HepG2 (cell line): ENCODE results near the gene CHEK1. TPM values are rescaled to one million over a fixed set of nuclear protein-coding genes. Genes with fewer than 3 reads are reported as not detected.

ENCODE experiments used
- ARID3A ChIP-seq: IDR thresholded peaks from 2 replicates; pipeline ENCODE4 v1.6.1; 2012; ENCODE audit warnings: low read depth, low read length, improper control_type of control experiment
- ARID4A ChIP-seq: sonication (generic); formaldehyde crosslinking; IDR thresholded peaks from 2 replicates; pipeline ENCODE4 v1.5.0; 2020; ENCODE audit warnings: mild to moderate bottlenecking, missing genetic modification reagents, borderline replicate concordance
- BHLHE40 ChIP-seq: IDR thresholded peaks from 2 replicates; pipeline ENCODE4 v1.6.1; 2011; ENCODE audit warnings: low read length, improper control_type of control experiment
- FOXO1 ChIP-seq: sonication (generic); formaldehyde crosslinking; IDR thresholded peaks from 2 replicates; pipeline ENCODE4 v1.4.0; 2020; ENCODE audit warnings: missing genetic modification reagents
- HIVEP1 ChIP-seq: sonication (generic); formaldehyde crosslinking; IDR thresholded peaks from 2 replicates; pipeline ENCODE4 v1.4.0; 2020; ENCODE audit warnings: mild to moderate bottlenecking, missing genetic modification reagents
- KLF12 ChIP-seq: sonication (generic); formaldehyde crosslinking; IDR thresholded peaks from 2 replicates; pipeline ENCODE4 v1.4.0; 2020; ENCODE audit warnings: missing genetic modification reagents, borderline replicate concordance
- PHF20 ChIP-seq: sonication (generic); formaldehyde crosslinking; IDR thresholded peaks from 2 replicates; pipeline ENCODE4 v1.5.0; 2020; ENCODE audit warnings: mild to moderate bottlenecking, missing genetic modification reagents
- SMYD3 ChIP-seq: sonication (generic); formaldehyde crosslinking; IDR thresholded peaks from 2 replicates; pipeline ENCODE4 v1.8.1; 2023; ENCODE audit warnings: mild to moderate bottlenecking, missing genetic modification reagents
- THAP9 ChIP-seq: sonication (generic); formaldehyde crosslinking; IDR thresholded peaks from 2 replicates; pipeline ENCODE4; 2020; ENCODE audit warnings: missing genetic modification reagents, mild to moderate bottlenecking, borderline replicate concordance
- ZNF160 ChIP-seq: sonication (generic); formaldehyde crosslinking; IDR thresholded peaks from 2 replicates; pipeline ENCODE4 v1.8.0; 2022; ENCODE audit warnings: mild to moderate bottlenecking, inconsistent platforms, missing genetic modification reagents
- ZNF577 ChIP-seq: sonication (generic); formaldehyde crosslinking; IDR thresholded peaks from 2 replicates; pipeline ENCODE4 v1.4.0; 2020; ENCODE audit warnings: mild to moderate bottlenecking, low read depth, missing genetic modification reagents, borderline replicate concordance
- ZNF710 ChIP-seq: sonication (generic); formaldehyde crosslinking; IDR thresholded peaks from 2 replicates; pipeline ENCODE4 v1.5.0; 2020; ENCODE audit warnings: mild to moderate bottlenecking, missing genetic modification reagents, borderline replicate concordance
- ZNF761 ChIP-seq: sonication (generic); formaldehyde crosslinking; conservative IDR thresholded peaks from 2 replicates; pipeline ENCODE4 v1.4.0; 2020; ENCODE audit warnings: mild to moderate bottlenecking, missing genetic modification reagents
- ZNF768 ChIP-seq: sonication (generic); formaldehyde crosslinking; IDR thresholded peaks from 2 replicates; pipeline ENCODE4 v1.4.0; 2020; ENCODE audit warnings: missing genetic modification reagents
- ZNF83 ChIP-seq: sonication (generic); formaldehyde crosslinking; IDR thresholded peaks from 2 replicates; pipeline ENCODE4 v1.4.0; 2020; ENCODE audit warnings: missing genetic modification reagents, mild to moderate bottlenecking, borderline replicate concordance
- polyA plus RNA-seq, 8 experiments: library from polyadenylated mRNA; depleted of rRNA in 3 of 8; stranded (reverse) in 7 of 8; unstranded in 1 of 8; fragments of >200 nt; fragmentation: Illumina TruSeq in 4 of 8; extraction: Trizol in 4 of 8; gene quantifications; 2 replicates each; pipeline versions ENCODE4 v1.2.1 to v1.2.3, GENCODE V29; 2011 to 2016; ENCODE audit warnings: low read depth in 4 of 8, missing spikeins in 1 of 8, mixed read lengths in 1 of 8; ENCODE audit not compliant: insufficient read depth in 1 of 8
- total RNA-seq, 5 experiments: library from RNA; depleted of rRNA; stranded (reverse); fragments of >200 nt; fragmentation: Illumina TruSeq; extraction: Trizol; gene quantifications; 2 replicates each; pipeline ENCODE4 v1.2.3, GENCODE V29; 2016; ENCODE audit warnings: low read depth in 1 of 5

Gene CHEK1
- total and polyA plus RNA-seq, 2 of the 13 experiments (the other 11 are each of a cell fraction or from before 2014, with no cell fraction given), result 17.8 to 83.2 TPM

GRCh38 chr11:125592305-125593113 is 32.5 kb upstream of the CHEK1 start, which contains the start of gene STT3A (continued):
- TF ChIP-seq THAP9 (CRISPR knock-in tag) (peak; percentile 39; the same call in 1 of the 2 replicates), KLF12 (CRISPR knock-in tag) (no peak; the same call in 1 of the 2 replicates), ZNF577 (0 out of 2 replicates have a peak, but pooled peaks have one; percentile 67), ZNF83 (CRISPR knock-in tag) (no peak), HIVEP1 (CRISPR knock-in tag) (peak; percentile 73; the same call in 1 of the 2 replicates), ARID4A (CRISPR knock-in tag) (peak; percentile 90; the same call in 1 of the 2 replicates), ZNF710 (CRISPR knock-in tag) (no peak), ZNF160 (CRISPR knock-in tag) (no peak), ZNF761 (no peak; the same call in 1 of the 2 replicates), ARID3A (no peak; the same call in 1 of the 2 replicates), BHLHE40 (peak; percentile 91), PHF20 (peak; percentile 85), ZNF768 (CRISPR knock-in tag) (no peak), SMYD3 (CRISPR knock-in tag) (0 out of 2 replicates have a peak, but pooled peaks have one; percentile 29), FOXO1 (CRISPR knock-in tag) (no peak)
